GM21526 (cell line): ENCODE measurements around the gene DR1.
"Not testable (repeated sequence)": the region's sequence is repeated elsewhere in the genome, so short reads cannot be mapped to it uniquely, and the experiment has no call there.

Experiments used
- ATAC-seq: cut with Tn5 transposase; IDR thresholded peaks from one replicate; pipeline ENCODE4 v1.9.1; 2021; ENCODE audit warnings: moderate library complexity; ENCODE audit not compliant: unreplicated experiment, low FRiP score

Gene DR1

GRCh38 chr1:93374334-93375106, 28.8 kb downstream of the DR1 start:
- ATAC-seq: no peak

- no peak for ATAC-seq
Observed at GRCh38 chr1:93384656-93385055, 38.9 kb downstream of the DR1 start.

GRCh38 chr1:93386268-93386667, 40.6 kb downstream of the DR1 start:
- not testable (repeated sequence) for ATAC-seq

GRCh38 chr1:93394514-93394913, 48.8 kb downstream of the DR1 start:
- no peak for ATAC-seq

- ATAC-seq: no peak
Observed at GRCh38 chr1:93395195-93395594, 49.5 kb downstream of the DR1 start.

GRCh38 chr1:93399781-93400180, 54.1 kb downstream of the DR1 start:
- no peak for ATAC-seq

GRCh38 chr1:93408203-93408602, 62.5 kb downstream of the DR1 start:
- ATAC-seq: no peak

GRCh38 chr1:93411000-93411399, 65.3 kb downstream of the DR1 start:
- no peak for ATAC-seq

GRCh38 chr1:93414749-93415148, 69.0 kb downstream of the DR1 start:
- no peak for ATAC-seq

- ATAC-seq: no peak
Observed at GRCh38 chr1:93415296-93415695, 69.6 kb downstream of the DR1 start.

GRCh38 chr1:93416183-93416582, 70.5 kb downstream of the DR1 start:
- no peak for ATAC-seq
